Renal pelvis (tissue), 4 donors: ENCODE results near the gene DOLK. TPM values are rescaled to one million over a fixed set of nuclear protein-coding genes. Genes with fewer than 3 reads are reported as not detected.

ENCODE experiments used
- DNase-seq: peaks from one replicate; pipeline ENCODE4 v3.0.0-alpha.2; 2013
- polyA plus RNA-seq, 3 donors: library from polyadenylated mRNA; unstranded; fragments of 120-200 nt; gene quantifications; one replicate each; pipeline ENCODE4 v1.2.1, GENCODE V29; 2013; ENCODE audit not compliant: insufficient read length in 3 of 3

DOLK gene
- polyA plus RNA-seq, 3 donors = 17.8 to 19.8 (median 19.1) TPM

DNA sequence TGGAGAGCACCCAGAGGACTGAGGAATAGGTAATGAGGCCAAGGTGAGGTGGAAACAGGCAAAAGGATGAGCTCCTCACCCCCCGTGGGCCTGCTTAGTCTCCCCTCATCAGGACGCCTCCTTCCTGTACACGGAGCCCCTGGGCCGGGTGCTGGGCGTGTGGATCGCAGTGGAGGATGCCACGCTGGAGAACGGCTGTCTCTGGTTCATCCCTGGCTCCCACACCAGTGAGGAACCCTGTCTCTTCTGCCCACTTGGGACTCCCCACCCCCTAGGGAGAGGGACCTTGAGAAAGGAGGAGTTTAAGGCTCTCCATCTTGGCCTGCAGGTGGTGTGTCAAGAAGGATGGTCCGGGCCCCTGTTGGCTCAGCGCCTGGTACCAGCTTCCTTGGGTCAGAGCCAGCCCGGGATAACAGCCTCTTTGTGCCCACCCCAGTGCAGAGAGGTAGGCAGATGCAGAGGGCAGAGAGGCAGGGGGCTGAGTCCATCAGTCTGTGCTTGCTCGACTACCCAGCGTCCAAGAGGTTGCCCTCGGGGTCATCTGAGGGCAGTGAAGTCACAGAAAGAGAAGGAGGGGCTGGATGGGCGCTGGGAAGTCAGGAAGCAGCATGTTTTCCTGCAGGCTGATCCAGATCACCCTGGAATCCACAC is 7.0 kb downstream of the DOLK start:
- no peak for DNase-seq

DNA sequence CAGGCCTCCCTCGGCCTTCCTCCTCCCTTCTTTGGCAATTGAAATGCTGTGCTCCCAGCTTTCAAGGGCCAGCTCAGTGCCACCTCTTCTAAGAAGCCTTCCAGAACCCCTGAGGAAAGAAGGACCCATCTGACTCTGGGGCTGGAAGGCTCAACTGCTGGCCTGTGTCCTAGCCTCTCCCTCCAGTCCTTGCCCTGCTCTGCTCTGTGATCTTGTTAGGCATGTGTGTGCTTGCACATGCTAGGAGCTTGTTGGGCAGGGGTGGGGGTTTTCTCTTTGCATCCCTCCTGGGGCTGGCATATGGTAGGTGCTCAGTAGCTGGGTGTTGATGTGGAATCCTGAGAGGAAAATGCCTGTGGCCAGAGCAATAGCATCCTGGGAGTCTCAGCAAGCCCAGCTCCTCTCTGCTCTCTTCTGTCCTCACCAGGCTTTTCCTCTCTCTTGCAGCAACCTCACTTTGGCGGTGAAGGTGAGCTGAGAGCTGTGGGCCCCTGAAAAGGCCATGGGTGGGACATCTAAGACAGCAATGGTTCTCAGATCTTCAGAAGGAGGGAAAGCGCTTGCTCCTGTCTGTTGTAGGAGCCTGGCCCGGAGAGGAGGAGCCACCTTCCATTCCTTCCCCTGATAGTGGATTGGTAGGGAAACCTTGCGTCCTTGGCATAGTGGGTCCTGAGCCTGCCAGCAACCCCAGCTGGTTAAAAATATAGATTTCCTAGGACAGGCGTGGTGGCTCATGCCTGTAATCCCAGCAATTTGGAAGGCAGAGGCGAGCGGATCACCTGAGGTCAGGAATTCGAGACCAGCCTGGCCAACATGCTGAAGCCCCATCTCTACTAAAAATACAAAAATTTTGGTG is 9.9 kb downstream of the DOLK start:
- DNase-seq = no peak

DNA sequence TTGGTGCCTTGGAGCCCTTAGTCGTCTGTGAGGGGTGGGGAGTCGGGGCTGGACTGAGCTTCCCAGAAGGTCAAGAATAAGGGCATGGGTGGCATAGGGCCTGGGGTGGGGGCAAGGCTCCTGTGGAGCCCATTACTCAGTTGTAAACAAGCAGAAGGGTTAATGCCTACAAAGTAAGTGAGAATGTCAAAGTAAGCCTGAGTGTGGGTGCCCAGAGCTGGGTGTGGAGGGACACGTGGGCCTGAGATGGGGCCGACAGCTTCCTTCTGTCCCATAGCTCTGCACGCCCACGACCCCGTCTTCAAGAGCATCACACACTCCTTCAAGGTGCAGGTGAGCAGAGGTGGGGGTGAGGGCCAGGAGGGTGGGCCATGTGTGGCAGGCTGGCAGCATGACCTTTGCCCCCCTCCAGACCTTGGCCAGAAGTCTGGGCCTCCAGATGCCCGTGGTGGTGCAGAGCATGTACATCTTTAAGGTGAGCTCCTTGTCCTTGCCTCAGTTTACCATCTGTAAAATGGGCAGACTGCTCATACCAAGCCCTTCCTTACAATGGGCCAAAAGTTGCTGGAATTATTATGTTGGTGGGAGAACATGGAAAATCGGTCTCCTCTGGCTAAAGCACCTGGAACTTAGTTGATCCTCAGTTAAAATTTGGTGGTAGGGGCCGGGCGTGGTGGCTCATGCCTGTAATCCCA is 11.1 kb downstream of the DOLK start:
- DNase-seq = no peak

DNA sequence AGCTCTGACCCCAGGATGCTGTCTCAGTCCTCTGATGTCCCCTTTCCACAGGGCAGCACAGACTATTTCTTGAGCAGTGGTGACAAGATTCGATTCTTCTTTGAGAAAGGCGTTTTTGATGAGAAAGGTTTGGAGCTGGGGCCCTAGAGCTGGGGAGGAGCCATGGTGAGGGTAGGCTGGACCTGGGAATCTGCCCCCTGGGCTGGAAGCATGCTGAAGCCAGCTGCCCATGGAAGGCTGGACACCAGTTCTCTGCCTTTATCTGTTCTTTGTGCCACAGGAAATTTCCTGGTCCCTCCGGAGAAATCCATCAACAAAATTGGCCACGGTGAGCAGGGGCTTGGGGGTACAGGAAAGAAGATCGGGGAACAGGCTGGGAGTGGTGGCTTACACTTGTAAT is 13.7 kb downstream of the DOLK start:
- no peak for DNase-seq

DNA sequence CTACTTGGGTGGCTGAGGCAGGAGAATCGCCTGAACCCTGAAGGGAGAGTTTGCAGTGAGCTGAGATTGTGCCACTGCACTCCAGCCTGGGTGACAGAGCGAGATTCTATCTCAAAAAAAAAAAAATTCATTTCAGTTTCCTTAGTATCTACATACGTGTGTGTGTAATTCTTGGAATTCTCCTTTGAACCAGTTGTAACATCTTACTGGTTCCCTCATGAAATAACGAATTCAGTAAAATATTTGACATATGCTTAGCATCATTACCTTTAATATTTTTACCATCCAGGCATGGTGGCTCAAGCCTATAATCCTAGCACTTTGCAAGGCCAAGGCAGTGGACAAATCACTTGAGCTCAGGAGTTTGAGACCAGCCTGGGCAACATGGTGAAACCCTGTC is 17.8 kb downstream of the DOLK start:
- no peak for DNase-seq

DNA sequence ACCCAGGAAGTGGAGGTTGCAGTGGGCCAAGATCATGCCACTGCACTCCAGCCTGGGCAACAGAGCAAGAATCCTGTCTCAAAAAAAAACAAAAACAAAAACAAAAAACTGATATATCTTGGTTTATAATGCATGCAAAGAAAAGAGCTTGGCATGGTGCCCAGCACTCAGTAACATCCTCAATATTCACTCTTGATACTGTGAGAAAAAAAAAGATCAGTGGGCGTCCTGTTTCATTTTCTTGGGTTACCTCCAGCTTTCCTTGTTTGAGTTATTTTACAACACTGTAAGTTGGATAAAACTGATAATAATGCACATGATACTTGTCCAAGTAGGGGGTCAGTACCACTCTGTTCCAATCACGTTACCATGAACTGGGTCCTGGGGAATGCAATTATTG is 18.8 kb downstream of the DOLK start:
- no peak for DNase-seq

DNA sequence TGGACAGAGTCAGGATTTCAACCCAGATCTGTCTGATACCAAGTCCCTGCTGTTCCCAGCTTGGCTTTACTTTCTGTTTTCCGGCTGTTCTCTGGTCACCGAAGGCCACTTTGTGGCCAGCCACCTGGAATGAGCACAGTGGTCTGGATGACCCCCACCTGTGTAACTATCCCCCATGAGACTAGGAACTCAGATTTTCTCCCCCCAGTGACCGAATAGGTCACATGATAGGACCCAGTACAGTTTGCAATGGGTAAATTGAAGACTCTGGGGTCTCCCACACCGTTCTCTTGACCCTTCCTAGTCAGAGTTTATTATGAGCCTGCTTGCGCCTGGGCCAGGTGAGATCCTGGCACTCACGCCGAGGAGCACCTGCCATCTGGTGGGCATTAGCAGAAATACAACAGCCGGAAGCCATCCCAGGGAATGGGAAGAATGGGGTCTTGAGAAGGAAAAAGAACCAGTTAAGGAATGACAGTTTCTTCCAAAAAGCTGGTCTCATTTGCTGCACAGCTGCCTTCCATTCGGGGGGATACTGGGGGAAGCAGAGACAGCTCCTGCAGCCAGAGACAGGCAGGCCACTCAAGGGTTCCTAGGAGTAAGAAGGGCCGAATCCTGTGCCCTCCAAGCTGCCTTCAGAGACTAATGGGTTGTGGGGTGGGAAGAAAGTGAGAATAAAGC is 19.5 kb downstream of the DOLK start:
- DNase-seq = no peak

DNA sequence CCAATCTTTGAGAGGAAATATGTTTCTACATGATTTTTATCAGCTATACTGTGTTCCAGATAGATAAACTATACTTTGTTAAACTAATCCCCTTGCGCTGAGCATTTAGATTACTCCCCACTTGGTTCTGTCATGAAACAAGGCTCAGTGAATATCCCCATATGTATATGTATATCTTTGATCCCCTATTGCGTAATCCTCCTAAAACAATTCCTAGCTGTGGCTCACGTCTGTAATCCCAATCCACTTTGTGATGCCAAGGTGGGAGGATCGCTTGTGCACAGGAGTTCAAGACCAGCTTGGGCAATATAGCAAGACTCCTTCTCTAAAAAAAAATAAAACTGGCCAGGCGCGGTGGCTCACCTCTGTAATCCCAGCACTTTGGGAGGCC is 23.9 kb downstream of the DOLK start:
- no peak for DNase-seq

DNA sequence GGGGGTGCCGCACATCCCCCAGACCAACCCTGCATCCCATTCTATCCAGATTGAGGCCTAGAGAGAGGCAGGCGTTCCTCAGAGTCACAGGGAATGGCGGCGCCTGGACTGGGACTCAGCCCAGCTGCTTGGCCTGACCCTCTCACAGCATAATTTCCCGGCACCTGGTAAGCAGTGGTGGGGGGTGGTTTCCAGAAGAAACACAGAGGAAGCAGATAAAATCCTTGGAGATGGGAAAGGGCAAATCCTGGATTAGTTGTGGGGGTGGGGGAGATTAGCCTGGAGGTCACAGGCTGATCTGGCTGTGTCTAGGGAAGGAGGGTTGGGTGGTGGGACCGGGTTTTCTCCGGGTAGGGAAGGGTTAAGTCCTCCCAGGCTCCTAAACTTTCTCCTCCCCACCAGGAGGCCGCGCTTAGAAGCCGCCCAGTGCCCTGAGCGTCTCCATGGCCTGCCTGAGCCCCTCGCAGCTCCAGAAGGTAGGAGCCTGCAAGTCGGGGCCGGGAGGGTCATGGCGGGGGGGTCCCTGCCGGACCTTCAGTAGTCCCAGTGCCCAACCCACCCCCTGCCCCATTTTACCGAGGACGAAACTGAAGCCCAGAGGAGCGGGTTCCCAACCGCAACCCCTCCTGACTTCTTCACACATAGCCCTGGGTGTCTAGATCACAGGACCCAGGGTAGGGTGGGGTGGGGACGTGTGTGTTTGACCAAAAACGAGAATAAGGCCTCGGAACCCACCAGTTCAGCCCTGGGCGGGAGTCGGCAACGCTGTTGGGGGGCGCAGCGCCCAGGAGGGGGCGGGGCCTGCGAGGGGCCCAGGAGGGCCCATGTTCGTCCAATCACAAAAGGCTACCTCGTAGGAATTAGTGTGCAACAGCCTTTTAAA is 25.3 kb downstream of the DOLK start:
- DNase-seq = peak; percentile 82

DNA sequence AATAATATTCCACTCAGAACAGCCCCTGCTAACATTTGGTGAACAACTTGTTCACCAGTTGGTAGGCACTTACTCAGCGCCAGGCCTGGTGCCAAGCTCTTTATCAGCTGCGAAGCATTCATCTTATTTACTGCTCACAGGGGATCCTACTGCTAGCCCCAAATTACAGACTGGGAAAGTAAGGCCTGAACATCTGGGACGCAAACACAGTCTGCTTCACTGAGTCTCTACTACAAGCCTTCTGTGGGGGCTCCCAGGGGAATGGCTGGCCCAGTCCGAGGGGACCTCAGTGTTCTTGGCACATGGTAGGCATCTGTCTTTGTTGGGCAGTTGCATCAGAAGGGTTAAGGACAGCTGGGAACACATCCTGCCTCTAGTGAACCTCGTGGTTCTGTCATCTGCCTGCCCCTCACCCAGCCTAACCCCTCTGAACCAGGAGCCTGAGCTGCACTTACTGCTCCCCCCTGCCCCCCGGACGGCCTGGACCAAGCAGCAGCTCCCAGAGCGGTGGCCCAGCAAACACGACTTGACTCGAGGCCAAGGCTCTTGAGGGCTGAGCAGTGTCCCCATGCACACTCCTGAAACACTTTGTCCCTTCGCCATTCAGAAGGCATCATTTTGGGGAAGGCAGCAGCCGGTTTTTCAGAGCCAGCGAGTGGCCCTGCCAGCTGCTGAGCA is 26.9 kb downstream of the DOLK start, which contains the start of gene PHYHD1:
Gene PHYHD1 (plus strand): TSS at position 602 of the 678 bp plus-strand sequence. CDS start 1,342 bp downstream, outside the sequence.
- DNase-seq = no peak

DNA sequence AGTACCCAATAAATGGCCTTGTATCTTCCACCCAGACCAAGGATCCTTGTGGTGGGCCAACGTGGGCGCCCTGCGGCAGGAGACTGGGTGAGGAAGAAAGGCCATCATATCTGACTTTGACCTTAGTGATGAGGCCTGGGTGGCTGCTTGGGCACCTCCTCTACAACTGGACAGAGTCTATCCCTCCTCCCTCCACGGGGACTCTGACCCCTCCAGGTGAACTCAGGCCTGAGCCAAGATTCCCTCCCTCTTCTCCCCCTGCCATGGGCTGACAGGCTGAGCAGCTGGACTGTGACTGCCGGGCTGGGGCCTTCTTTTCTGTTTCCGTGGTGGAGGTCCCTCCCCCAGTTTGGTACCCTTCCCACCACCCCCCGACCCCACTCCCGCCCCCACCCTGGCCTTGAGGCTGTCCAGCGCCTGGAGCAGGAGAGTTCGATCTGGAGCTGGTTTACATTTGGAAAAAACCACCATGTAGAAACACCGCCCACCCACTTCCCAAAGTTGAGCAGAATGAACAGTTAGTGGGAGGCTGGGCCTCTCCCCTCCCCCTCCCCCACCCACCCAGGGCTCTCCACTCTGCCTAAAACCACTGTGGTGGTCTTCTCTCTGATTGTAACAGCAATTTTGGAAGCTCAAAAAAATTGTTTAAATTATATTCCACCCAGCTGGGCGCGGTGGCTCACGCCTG is 27.9 kb downstream of the DOLK start:
- DNase-seq = no peak

DNA sequence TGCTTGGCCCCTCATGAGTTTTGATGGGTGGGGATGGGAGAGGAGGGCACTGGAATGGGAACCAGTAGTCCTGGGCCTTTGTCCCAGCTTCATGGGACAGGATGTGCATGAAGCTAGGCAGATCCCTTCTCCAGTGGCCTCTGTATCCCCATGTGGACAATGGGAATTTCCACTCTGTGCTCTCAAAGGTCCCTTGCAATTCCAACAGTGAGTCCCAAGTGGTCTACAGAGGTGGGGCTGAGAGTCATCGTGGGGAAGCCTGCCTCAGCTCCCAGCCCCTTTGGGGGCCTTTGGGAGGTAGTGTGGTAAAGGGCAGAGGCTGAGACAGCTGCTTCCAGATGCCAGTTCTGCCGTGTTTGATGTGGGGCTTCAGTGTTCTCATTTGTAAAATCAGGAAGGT is 28.5 kb downstream of the DOLK start:
- no peak for DNase-seq

DNA sequence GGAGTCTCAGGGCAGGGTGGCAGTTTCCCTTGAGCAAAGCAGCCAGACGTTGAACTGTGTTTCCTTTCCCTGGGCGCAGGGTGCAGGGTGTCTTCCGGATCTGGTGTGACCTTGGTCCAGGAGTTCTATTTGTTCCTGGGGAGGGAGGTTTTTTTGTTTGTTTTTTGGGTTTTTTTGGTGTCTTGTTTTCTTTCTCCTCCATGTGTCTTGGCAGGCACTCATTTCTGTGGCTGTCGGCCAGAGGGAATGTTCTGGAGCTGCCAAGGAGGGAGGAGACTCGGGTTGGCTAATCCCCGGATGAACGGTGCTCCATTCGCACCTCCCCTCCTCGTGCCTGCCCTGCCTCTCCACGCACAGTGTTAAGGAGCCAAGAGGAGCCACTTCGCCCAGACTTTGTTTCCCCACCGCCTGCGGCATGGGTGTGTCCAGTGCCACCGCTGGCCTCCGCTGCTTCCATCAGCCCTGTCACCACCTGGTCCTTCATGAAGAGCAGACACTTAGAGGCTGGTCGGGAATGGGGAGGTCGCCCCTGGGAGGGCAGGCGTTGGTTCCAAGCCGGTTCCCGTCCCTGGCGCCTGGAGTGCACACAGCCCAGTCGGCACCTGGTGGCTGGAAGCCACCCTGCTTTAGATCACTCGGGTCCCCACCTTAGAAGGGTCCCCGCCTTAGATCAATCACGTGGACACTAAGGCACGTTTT is 30.1 kb downstream of the DOLK start:
- DNase-seq = no peak

DNA sequence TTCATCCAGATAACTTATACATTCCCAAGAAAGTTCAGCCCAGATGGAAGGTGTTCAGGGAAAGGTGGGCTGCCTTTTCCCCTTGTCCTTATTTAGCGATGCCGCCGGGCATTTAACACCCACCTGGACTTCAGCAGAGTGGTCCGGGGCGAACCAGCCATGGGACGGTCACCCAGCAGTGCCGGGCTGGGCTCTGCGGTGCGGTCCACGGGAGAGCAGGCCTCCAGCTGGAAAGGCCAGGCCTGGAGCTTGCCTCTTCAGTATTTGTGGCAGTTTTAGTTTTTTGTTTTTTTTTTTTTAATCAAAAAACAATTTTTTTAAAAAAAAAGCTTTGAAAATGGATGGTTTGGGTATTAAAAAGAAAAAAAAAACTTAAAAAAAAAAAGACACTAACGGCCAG is 30.7 kb downstream of the DOLK start:
- DNase-seq = no peak

DNA sequence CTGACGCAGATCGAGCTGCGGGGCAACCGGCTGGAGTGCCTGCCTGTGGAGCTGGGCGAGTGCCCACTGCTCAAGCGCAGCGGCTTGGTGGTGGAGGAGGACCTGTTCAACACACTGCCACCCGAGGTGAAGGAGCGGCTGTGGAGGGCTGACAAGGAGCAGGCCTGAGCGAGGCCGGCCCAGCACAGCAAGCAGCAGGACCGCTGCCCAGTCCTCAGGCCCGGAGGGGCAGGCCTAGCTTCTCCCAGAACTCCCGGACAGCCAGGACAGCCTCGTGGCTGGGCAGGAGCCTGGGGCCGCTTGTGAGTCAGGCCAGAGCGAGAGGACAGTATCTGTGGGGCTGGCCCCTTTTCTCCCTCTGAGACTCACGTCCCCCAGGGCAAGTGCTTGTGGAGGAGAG is 31.2 kb downstream of the DOLK start:
- DNase-seq = no peak

DNA sequence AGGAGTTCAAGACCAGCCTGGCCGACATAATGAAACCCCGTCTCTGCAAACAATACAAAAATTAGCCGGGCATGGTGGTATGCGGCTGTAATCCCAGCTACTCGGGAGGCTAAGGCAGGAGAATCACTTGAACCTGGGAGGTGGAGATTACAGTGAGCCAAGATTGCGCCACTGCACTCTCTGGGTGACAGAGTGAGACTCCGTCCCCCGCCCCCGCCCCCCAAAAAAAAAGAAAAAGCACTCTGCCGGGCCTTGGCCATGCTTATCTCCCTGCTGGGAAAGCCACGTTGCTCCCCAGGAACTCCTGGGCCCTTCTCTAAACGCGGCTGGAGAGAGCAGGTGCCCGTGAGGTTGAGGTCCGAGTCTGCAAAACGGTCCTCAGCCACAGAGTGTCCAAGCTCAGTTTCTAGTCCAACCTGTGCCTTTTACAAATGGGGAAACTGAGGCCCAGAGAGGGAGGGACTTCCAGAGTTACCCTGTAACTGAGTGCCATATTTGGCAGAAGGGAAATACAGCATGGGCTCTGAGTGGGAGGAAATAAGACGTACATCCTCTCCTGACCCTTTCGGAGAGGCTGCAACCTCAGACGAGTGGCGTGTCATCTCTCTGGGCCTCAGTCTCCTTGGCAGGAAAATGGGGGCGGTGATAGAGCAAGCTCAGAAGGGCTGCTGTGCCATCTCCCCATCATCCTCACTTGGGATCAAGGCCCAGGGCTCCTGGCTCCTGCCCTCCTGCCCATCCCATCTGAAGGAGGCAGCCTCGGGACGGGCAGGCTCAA is 33.2 kb downstream of the DOLK start:
- DNase-seq = no peak

DNA sequence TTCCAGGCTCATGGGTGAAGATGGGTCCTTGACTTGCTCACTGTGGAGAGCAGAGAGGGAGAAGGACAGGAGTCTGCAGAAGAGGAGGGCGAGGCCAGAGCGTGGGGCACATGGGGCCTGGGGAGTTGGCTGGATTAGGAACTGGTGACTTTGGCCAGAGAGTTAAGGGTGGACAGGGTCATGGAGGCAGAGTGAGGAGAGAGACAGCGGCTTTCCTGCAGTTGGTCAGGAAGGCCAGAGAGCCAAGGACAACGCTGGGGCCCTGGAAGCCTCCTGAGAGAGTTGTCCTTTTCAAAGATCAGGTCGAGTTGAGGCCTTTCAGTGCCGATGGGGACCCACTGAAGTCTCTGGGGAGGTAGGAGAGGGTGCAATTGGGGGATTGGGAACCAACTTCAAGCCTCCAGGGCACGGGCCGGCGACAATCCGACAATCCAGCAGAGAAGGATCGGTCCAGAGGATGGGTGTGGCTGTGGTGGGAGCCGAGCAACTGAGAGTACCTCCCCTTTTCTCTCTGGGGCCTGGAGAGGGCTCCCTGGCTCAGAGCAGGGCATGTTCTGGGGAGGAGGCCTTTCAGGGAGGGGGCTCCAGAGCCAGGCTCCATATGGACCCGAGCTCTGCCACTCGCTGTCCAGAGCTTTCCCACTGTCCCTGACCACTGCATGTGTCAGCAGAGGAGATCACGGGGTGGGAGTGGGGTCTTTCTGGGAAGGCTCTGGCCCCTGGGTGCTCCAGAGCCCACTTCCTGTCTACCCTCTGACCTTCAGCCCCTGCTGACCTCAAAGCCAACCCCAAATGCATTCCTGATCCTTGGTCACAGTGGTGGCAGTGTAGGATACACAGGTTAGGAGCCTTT is 34.1 kb downstream of the DOLK start:
- no peak for DNase-seq
